ENCODE data around the gene LIN7A. TPM values are rescaled to one million over a fixed set of nuclear protein-coding genes. Genes with fewer than 3 reads are reported as not detected.

Gene LIN7A
- total and polyA plus RNA-seq, 2 of the 4 experiments (the other 2 are of a cell fraction), result 10.8 to 24.7 TPM

DNA sequence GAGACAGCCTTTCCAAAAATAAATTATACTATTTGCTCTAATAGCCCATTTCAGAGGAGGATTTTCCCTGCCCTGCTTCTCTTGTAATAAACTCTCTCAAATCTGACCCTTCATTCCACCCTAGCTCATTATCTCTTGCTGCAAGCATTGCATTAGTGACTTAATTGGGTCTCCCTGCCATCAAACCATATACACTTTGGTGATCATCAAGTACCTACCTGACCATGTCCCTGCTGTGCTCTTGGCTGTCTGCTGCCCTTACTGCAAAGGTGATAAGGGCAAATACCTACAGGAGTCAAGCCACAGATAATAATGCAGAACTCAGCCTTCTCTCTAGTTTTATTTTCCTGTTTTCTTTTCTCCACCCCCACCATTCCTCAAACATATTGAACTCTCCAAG, 88.4 kb downstream of the LIN7A start:
- no TSS peak for BruUV-seq (replicated peaks)
- Histone ChIP-seq H3K36me3 (ENCODE audit: control insufficient read depth, insufficient read depth, low read length) (no peaks in the 10 kb centered on the region), H3K27me3 (ENCODE audit: control insufficient read depth, insufficient read depth, low read length) (no peaks in the 10 kb centered on the region), H4K91ac (ENCODE audit: insufficient read depth, low read depth, low read length) (no peak overlapping the region), H2AK5ac (ENCODE audit: low read depth, low read length) (no peak overlapping the region), H3K4me3 (ENCODE audit: insufficient read depth, low read depth, low read length) (no peak overlapping the region), H2BK5ac (ENCODE audit: low read depth, low read length, poor library complexity, severe bottlenecking) (no peak overlapping the region), H3K9me1 (ENCODE audit: insufficient read depth, low read length) (no peaks in the 10 kb centered on the region; the same call in 1 of the 2 replicates), H4K20me1 (ENCODE audit: insufficient read depth, low read length) (no peaks in the 10 kb centered on the region), H4K5ac (ENCODE audit: low read depth, low read length) (no peak overlapping the region), H3K14ac (replicated peaks; ENCODE audit: low read depth, low read length) (no peak overlapping the region), H3K18ac (ENCODE audit: low read depth, low read length) (no peak overlapping the region), H3K9ac (ENCODE audit: low read depth, low read length) (no peak overlapping the region), H3K9me3 (ENCODE audit: control insufficient read depth, insufficient read depth, low read length) (no peaks in the 10 kb centered on the region), H2AFZ (replicated peaks; ENCODE audit: low read length, poor library complexity) (no peak overlapping the region), H3K4ac (ENCODE audit: low read depth, low read length) (no peak overlapping the region), H3K4me1 (ENCODE audit: control insufficient read depth, insufficient read depth, low read length) (no peaks in the 10 kb centered on the region), H3K4me2 (ENCODE audit: low read depth, low read length) (no peak overlapping the region), H3K27ac (ENCODE audit: insufficient read depth, low read length) (no peak overlapping the region), H3K23ac (ENCODE audit: low read depth, low read length) (no peak overlapping the region), H3K79me1 (ENCODE audit: low read depth in 1 of 2, low read length in 2 of 2) (peaks cover 0 to 3% of the 10 kb centered on the region in 2 experiments; a peak in 1 of 4 replicates), H2AK9ac (replicated peaks; ENCODE audit: low read depth, low read length, poor library complexity) (no peak overlapping the region), H2BK15ac (ENCODE audit: low read depth, low read length) (no peak overlapping the region), H2BK20ac (ENCODE audit: low read depth, low read length) (no peak overlapping the region), H3K56ac (ENCODE audit: extremely low read depth, insufficient read depth, low read length) (no peak overlapping the region), H4K8ac (ENCODE audit: low read depth in 2 of 2, low read length in 2 of 2) (no peak overlapping the region), H2BK120ac (ENCODE audit: low read depth, low read length) (no peak overlapping the region)
- dilution Hi-C loops (cut with HindIII; ENCODE audit: low sequenced_read_pairs, unreplicated experiment), result no loop called here
- POLR2A ChIA-PET (ENCODE audit: unreplicated experiment), result no interaction called here
- CTCF ChIA-PET, result interaction anchor here (1.0 kb wide), 1 partner anchor 16 kb away, joined by 3 read pairs; no protein-coding TSS in a partner anchor
- intact Hi-C loops (cut with micrococcal nuclease), result no loop called here
- in situ Hi-C loops (cut with MboI; ENCODE audit: low sequenced_read_pairs), result no loop called here
- TF ChIP-seq, protein P1, sequence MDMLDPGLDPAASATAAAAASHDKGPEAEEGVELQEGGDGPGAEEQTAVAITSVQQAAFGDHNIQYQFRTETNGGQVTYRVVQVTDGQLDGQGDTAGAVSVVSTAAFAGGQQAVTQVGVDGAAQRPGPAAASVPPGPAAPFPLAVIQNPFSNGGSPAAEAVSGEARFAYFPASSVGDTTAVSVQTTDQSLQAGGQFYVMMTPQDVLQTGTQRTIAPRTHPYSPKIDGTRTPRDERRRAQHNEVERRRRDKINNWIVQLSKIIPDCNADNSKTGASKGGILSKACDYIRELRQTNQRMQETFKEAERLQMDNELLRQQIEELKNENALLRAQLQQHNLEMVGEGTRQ (IDR thresholded peaks at IDR 0.05; ENCODE audit: low read depth, low read length), result no peak
- TF ChIP-seq POLR2A (IDR thresholded peaks at IDR 0.05; ENCODE audit: low read depth, low read length) (no peak), RFX5 (IDR thresholded peaks at IDR 0.05; ENCODE audit: low read depth, low read length) (no peak), CEBPB (IDR thresholded peaks at IDR 0.05; ENCODE audit: low read depth, low read length) (no peak), RAD21 (IDR thresholded peaks at IDR 0.05; ENCODE audit: low read length) (no peak), MAFK (IDR thresholded peaks at IDR 0.05; ENCODE audit: low read depth, low read length) (no peak), CHD1 (IDR thresholded peaks at IDR 0.05; ENCODE audit: low read depth, low read length) (no peak), MAZ (IDR thresholded peaks at IDR 0.05; ENCODE audit: borderline replicate concordance, low read depth, low read length) (no peak), NFE2L2 (IDR thresholded peaks at IDR 0.05; ENCODE audit: low read depth, low read length) (no peak), FOS (IDR thresholded peaks at IDR 0.05; ENCODE audit: low read depth, low read length) (no peak)
- TF ChIP-seq, protein P2, sequence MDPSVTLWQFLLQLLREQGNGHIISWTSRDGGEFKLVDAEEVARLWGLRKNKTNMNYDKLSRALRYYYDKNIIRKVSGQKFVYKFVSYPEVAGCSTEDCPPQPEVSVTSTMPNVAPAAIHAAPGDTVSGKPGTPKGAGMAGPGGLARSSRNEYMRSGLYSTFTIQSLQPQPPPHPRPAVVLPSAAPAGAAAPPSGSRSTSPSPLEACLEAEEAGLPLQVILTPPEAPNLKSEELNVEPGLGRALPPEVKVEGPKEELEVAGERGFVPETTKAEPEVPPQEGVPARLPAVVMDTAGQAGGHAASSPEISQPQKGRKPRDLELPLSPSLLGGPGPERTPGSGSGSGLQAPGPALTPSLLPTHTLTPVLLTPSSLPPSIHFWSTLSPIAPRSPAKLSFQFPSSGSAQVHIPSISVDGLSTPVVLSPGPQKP (IDR thresholded peaks at IDR 0.05; ENCODE audit: borderline replicate concordance, low read depth, low read length), result no peak
- DNase-seq, result no peak
- no peak for ATAC-seq (ENCODE audit: low read depth)

Data from IMR-90 (cell line).